ENCODE measurements around the gene OPALIN.

Gene OPALIN

DNA sequence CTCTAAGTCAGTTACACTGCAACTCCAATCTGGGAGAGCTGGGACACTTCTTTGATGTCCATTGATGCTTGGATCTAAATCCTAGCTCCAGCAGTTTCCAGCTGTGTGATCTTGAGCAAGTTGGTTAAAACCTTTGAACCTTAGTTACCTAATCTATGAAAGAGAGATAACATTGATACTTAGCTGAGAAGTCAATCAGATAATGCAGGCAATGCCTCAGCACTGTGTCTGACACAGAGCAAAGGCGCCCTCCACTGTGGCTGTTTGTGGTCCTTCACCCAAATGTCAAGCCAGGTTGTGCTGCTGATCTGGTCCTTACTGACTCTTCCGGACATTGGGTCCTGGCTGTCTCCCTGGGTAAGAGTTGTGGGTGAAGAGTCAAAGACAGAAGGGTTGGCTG is 34.4 kb downstream of the OPALIN start (continued):
- TF ChIP-seq CREB5 (CRISPR knock-in tag; IDR thresholded peaks at IDR 0.05; ENCODE audit: low read depth) (no peak), ZFP3 (CRISPR knock-in tag; IDR thresholded peaks at IDR 0.05) (no peak), ESRRG (CRISPR knock-in tag; IDR thresholded peaks at IDR 0.05) (no peak)

GRCh38 chr10:96322275-96322674 is 36.5 kb downstream of the OPALIN start:
- TF ChIP-seq ZFP3 (CRISPR knock-in tag; IDR thresholded peaks at IDR 0.05) = no peak
- TF ChIP-seq ZFP30 (CRISPR knock-in tag; IDR thresholded peaks at IDR 0.05) = no peak
- no peak for TF ChIP-seq ZC3H10 (CRISPR knock-in tag; IDR thresholded peaks at IDR 0.05)
- TF ChIP-seq, protein P1, sequence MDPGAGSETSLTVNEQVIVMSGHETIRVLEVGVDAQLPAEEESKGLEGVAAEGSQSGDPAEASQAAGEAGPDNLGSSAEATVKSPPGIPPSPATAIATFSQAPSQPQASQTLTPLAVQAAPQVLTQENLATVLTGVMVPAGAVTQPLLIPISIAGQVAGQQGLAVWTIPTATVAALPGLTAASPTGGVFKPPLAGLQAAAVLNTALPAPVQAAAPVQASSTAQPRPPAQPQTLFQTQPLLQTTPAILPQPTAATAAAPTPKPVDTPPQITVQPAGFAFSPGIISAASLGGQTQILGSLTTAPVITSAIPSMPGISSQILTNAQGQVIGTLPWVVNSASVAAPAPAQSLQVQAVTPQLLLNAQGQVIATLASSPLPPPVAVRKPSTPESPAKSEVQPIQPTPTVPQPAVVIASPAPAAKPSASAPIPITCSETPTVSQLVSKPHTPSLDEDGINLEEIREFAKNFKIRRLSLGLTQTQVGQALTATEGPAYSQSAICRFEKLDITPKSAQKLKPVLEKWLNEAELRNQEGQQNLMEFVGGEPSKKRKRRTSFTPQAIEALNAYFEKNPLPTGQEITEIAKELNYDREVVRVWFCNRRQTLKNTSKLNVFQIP (CRISPR knock-in tag; IDR thresholded peaks at IDR 0.05; ENCODE audit: borderline replicate concordance, low read depth) = no peak
- TF ChIP-seq RARB (CRISPR knock-in tag; IDR thresholded peaks at IDR 0.05) = no peak
- no peak for TF ChIP-seq GLIS3 (CRISPR knock-in tag; IDR thresholded peaks at IDR 0.05)
- TF ChIP-seq ISL1 (CRISPR knock-in tag; IDR thresholded peaks at IDR 0.05) = no peak
- no peak for TF ChIP-seq PPARA (CRISPR knock-in tag; IDR thresholded peaks at IDR 0.05; ENCODE audit: borderline replicate concordance)
- no peak for ATAC-seq

GRCh38 chr10:96321822-96322221 is 37.0 kb downstream of the OPALIN start:
- ATAC-seq = no peak
- no peak for TF ChIP-seq TOX (CRISPR knock-in tag; IDR thresholded peaks at IDR 0.05; ENCODE audit: borderline replicate concordance)
- TF ChIP-seq, protein P1 (CRISPR knock-in tag; IDR thresholded peaks at IDR 0.05; ENCODE audit: borderline replicate concordance, low read depth) = no peak
- no peak for TF ChIP-seq CSRNP3 (CRISPR knock-in tag; IDR thresholded peaks at IDR 0.05)
- TF ChIP-seq BACH2 (CRISPR knock-in tag; IDR thresholded peaks at IDR 0.05; ENCODE audit: borderline replicate concordance) = no peak
- no peak for TF ChIP-seq ZFP30 (CRISPR knock-in tag; IDR thresholded peaks at IDR 0.05)
- TF ChIP-seq ESRRG (CRISPR knock-in tag; IDR thresholded peaks at IDR 0.05) = no peak
- TF ChIP-seq, protein P2, sequence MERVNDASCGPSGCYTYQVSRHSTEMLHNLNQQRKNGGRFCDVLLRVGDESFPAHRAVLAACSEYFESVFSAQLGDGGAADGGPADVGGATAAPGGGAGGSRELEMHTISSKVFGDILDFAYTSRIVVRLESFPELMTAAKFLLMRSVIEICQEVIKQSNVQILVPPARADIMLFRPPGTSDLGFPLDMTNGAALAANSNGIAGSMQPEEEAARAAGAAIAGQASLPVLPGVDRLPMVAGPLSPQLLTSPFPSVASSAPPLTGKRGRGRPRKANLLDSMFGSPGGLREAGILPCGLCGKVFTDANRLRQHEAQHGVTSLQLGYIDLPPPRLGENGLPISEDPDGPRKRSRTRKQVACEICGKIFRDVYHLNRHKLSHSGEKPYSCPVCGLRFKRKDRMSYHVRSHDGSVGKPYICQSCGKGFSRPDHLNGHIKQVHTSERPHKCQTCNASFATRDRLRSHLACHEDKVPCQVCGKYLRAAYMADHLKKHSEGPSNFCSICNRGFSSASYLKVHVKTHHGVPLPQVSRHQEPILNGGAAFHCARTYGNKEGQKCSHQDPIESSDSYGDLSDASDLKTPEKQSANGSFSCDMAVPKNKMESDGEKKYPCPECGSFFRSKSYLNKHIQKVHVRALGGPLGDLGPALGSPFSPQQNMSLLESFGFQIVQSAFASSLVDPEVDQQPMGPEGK (CRISPR knock-in tag; IDR thresholded peaks at IDR 0.05; ENCODE audit: borderline replicate concordance) = no peak
- no peak for TF ChIP-seq OSR1 (CRISPR knock-in tag; IDR thresholded peaks at IDR 0.05)

DNA sequence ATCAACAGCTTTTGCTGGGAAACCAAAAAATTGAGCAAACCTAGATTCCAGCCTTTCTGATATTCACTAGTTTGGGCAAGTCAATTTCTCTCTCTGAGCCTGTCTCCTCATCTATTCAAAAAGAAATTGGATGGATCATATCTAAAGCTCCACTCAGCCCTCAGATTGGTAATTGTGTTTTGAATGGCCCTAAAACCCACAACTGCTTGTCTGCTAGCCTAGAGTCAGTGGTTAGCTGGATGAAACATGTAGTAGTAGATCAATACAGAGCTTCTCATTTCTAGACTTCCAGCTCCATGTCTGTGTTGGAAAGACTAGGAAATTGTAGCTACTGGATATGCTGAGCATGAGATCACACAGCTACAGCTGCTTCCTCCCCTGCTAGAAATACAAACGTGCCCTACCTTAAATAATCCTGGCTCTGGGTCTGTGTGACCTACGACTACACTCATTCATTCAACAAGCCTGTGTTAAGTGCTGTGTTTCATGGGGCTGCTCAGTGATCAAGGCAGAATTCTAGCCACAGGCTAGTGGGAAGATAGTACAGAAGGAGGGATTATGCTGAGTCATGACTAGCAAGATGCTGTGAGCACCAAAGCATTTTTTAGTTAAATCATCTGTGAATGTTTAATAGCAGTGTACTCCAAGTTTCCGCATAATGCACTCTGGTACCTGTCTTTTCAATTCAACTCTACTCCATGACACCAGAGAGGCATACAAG is 38.9 kb downstream of the OPALIN start:
- no peak for ATAC-seq
- TF ChIP-seq ZFP30 (CRISPR knock-in tag; IDR thresholded peaks at IDR 0.05) (no peak), ZNF565 (CRISPR knock-in tag; conservative IDR thresholded peaks at IDR 0.05; ENCODE audit: low read depth) (no peak), ZNF70 (CRISPR knock-in tag; IDR thresholded peaks at IDR 0.05) (no peak), ZNF8 (CRISPR knock-in tag; IDR thresholded peaks at IDR 0.05) (no peak), ISL1 (CRISPR knock-in tag; IDR thresholded peaks at IDR 0.05) (no peak), PPARA (CRISPR knock-in tag; IDR thresholded peaks at IDR 0.05; ENCODE audit: borderline replicate concordance) (no peak), CSDC2 (CRISPR knock-in tag; IDR thresholded peaks at IDR 0.05) (no peak)
- TF ChIP-seq, protein P1 (CRISPR knock-in tag; IDR thresholded peaks at IDR 0.05; ENCODE audit: borderline replicate concordance, low read depth) = no peak
